HEK293 (cell line): ENCODE results near the gene OTX1.

Source experiments
- BCL11A ChIP-seq: fragments of 450-650 bp; formaldehyde crosslinking; IDR thresholded peaks from 2 replicates; pipeline ENCODE4 v1.5.1; 2016; ENCODE audit warnings: low read depth, missing biosample characterization, missing genetic modification characterization
- HOXA7 ChIP-seq: sonication (generic); formaldehyde crosslinking; IDR thresholded peaks from 2 replicates; pipeline ENCODE4 v1.8.1; 2022; ENCODE audit warnings: missing genetic modification reagents, borderline replicate concordance
- YY1 ChIP-seq: fragments of 450-650 bp; formaldehyde crosslinking; IDR thresholded peaks from 2 replicates; pipeline ENCODE4 v1.5.1; 2018; ENCODE audit warnings: missing biosample characterization, missing genetic modification characterization
- ZNF121 ChIP-seq: fragments of 450-650 bp; formaldehyde crosslinking; IDR thresholded peaks from 2 replicates; pipeline ENCODE4 v1.5.1; 2016; ENCODE audit warnings: missing biosample characterization, missing genetic modification characterization
- ZNF274 ChIP-seq, 2 experiments: fragments of 200-500 bp in 1 of 2; fragments of 450-650 bp in 1 of 2; sonication (Bioruptor generic) in 1 of 2; formaldehyde crosslinking in 1 of 2; IDR thresholded peaks; 2 replicates each; pipeline versions ENCODE4 v1.5.1 to v1.6.1; 2014 to 2016; ENCODE audit warnings: borderline replicate concordance in 1 of 2, inconsistent platforms in 1 of 2, low read length in 1 of 2, missing biosample characterization in 1 of 2, missing genetic modification characterization in 1 of 2
- ZNF292 ChIP-seq: fragments of 450-650 bp; formaldehyde crosslinking; IDR thresholded peaks from 2 replicates; pipeline ENCODE4 v1.5.1; 2016; ENCODE audit warnings: low read depth, missing biosample characterization, missing genetic modification characterization, borderline replicate concordance
- ZNF596 ChIP-seq: fragments of 450-650 bp; IDR thresholded peaks from 2 replicates; pipeline ENCODE4 v1.5.0; 2018; ENCODE audit warnings: missing biosample characterization, mild to moderate bottlenecking, missing genetic modification characterization, moderate library complexity
- ZNF629 ChIP-seq: fragments of 450-650 bp; formaldehyde crosslinking; IDR thresholded peaks from 2 replicates; pipeline ENCODE4 v1.5.1; 2017; ENCODE audit warnings: missing biosample characterization, missing genetic modification characterization
- ZNF747 ChIP-seq: fragments of 450-650 bp; formaldehyde crosslinking; IDR thresholded peaks from 2 replicates; pipeline ENCODE4 v1.5.1; 2016; ENCODE audit warnings: missing biosample characterization, missing genetic modification characterization
- ZNF768 ChIP-seq: fragments of 450-650 bp; formaldehyde crosslinking; IDR thresholded peaks from 2 replicates; pipeline ENCODE4 v1.5.1; 2018; ENCODE audit warnings: missing biosample characterization, mild to moderate bottlenecking, missing genetic modification characterization
- TF ChIP-seq, protein P1 (sequence below): fragments of 450-650 bp; formaldehyde crosslinking; IDR thresholded peaks from 2 replicates; pipeline ENCODE4 v1.5.1; 2016; ENCODE audit warnings: missing biosample characterization, missing genetic modification characterization
- TF ChIP-seq, protein P2 (sequence below): fragments of 450-650 bp; formaldehyde crosslinking; IDR thresholded peaks from 2 replicates; pipeline ENCODE4 v1.5.1; 2016; ENCODE audit warnings: missing biosample characterization, missing genetic modification characterization

GRCh38 chr2:63015389-63015788 lies 35.2 kb upstream of the OTX1 start:
- TF ChIP-seq ZNF121 (tag by site-specific recombination) (no peak), ZNF274 (IDR thresholded peaks at IDR 0.05; ENCODE audit: low read length) (no peak), ZNF274 (tag by site-specific recombination; IDR thresholded peaks at IDR 0.05; ENCODE audit: borderline replicate concordance) (no peak), BCL11A (tag by site-specific recombination) (no peak), HOXA7 (CRISPR knock-in tag) (no peak), ZNF292 (tag by site-specific recombination) (no peak), ZNF768 (tag by site-specific recombination) (no peak), ZNF747 (no peak), YY1 (no peak), ZNF629 (tag by site-specific recombination) (no peak), ZNF596 (tag by site-specific recombination) (no peak)
- TF ChIP-seq, protein P1, sequence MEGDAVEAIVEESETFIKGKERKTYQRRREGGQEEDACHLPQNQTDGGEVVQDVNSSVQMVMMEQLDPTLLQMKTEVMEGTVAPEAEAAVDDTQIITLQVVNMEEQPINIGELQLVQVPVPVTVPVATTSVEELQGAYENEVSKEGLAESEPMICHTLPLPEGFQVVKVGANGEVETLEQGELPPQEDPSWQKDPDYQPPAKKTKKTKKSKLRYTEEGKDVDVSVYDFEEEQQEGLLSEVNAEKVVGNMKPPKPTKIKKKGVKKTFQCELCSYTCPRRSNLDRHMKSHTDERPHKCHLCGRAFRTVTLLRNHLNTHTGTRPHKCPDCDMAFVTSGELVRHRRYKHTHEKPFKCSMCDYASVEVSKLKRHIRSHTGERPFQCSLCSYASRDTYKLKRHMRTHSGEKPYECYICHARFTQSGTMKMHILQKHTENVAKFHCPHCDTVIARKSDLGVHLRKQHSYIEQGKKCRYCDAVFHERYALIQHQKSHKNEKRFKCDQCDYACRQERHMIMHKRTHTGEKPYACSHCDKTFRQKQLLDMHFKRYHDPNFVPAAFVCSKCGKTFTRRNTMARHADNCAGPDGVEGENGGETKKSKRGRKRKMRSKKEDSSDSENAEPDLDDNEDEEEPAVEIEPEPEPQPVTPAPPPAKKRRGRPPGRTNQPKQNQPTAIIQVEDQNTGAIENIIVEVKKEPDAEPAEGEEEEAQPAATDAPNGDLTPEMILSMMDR (tag by site-specific recombination) = no peak
- TF ChIP-seq, protein P2, sequence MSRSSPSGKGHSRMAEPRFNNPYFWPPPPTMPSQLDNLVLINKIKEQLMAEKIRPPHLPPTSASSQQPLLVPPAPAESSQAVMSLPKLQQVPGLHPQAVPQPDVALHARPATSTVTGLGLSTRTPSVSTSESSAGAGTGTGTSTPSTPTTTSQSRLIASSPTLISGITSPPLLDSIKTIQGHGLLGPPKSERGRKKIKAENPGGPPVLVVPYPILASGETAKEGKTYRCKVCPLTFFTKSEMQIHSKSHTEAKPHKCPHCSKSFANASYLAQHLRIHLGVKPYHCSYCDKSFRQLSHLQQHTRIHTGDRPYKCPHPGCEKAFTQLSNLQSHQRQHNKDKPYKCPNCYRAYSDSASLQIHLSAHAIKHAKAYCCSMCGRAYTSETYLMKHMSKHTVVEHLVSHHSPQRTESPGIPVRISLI (tag by site-specific recombination) = no peak
